Stimulated activated CD8-positive, alpha-beta memory T cell treated with anti-CD3 and anti-CD28 coated beads, Interleukin-4, amount 100 ng/mL, for 24 hours (primary cell): Measurements from ENCODE around the gene DOCK4.

ENCODE experiments used
- DNase-seq: peaks from one replicate; pipeline ENCODE4 v3.0.0-alpha.2; 2020; ENCODE audit warnings: low read depth

The DOCK4 gene

DNA sequence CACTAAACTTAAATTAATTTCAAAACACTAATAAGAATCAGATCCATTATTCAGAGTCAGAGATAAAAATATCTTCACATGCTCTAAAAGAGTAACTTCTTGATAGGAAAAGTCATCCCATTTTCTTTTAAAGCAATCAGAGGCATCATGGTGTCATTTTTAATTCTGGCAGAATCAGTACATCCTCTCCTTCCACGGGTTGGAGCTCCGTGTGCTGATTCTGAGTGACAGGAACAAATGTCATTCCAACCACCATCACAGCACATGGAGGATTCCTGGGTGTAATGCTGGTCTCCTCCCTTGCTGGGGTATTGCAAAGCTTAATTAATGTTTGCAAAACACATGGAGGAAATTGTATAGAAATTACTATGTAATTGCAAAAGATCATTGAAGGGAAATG, 529.4 kb downstream of the DOCK4 start:
- DNase-seq = no peak
